ENCODE data around the gene ZNF438.

DNA sequence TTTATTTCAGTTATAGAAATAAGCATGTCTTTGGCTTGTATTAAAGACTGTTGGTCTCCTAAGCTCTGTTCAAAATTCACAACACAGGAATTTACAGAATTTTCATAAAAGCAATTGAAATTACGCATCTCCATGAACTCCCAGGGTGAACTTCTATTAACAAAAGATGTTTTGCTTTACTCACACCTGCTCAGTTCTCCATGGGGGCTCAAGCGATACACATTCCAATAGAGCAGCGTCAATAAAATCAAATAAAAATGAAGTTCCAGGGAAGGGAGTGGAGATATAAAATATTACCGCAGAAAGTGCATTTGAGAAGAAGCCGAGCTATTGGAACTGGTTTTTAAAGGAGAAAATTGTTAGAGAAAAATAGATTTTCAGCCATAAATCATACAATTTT lies 41.5 kb upstream of the ZNF438 start:
- TF ChIP-seq POLR2A (IDR thresholded peaks at IDR 0.05) (no peak), CTCF (IDR thresholded peaks at IDR 0.05) (no peak)

Measured in lower leg skin (tissue), 3 donors.